ENCODE results near the gene ZNF511.
"Not testable (repeated sequence)": the region's sequence is repeated elsewhere in the genome, so short reads cannot be mapped to it uniquely, and the experiment has no call there.

The ZNF511 gene

GRCh38 chr10:133308421-133309099 is at the start of gene ZNF511, which contains the start of gene TUBGCP2:
Gene ZNF511, plus strand, starts transcription at chr10:133308914. Its CDS starts 30 bp downstream, at chr10:133308944.
Gene TUBGCP2, minus strand, starts transcription at chr10:133308872. Its CDS starts 5,931 bp downstream, at chr10:133302941.
- Histone ChIP-seq H3K9me3 (no peaks in the 10 kb centered on the region), H3K4me1 (no peaks in the 10 kb centered on the region), H3K36me3 (replicated peaks) (no peaks in the 10 kb centered on the region; the same call in 1 of the 2 replicates), H3K27me3 (ENCODE audit: low read depth) (no peaks in the 10 kb centered on the region), H3K4me3 (peak within 1 kb of the TSS; percentile 71)
- in situ Hi-C loops (cut with MboI; ENCODE audit: low sequenced_read_pairs), result no loop called here
- DNase-seq (ENCODE audit: low spot score in 2 of 2), result peak; percentile 65 to 86

GRCh38 chr10:133259602-133259989 is 49.1 kb upstream of the ZNF511 start:
- no peak overlapping the region for H3K4me3 ChIP-seq
- H3K27me3 ChIP-seq (ENCODE audit: low read depth), result no peaks in the 10 kb centered on the region
- in situ Hi-C loops (cut with MboI; ENCODE audit: low sequenced_read_pairs), result no loop called here
- H3K36me3 ChIP-seq (replicated peaks), result no peaks in the 10 kb centered on the region
- DNase-seq (ENCODE audit: low spot score in 2 of 2), result no peak
- H3K9me3 ChIP-seq, result no peaks in the 10 kb centered on the region
- H3K4me1 ChIP-seq, result peaks cover 15% of the 10 kb centered on the region

GRCh38 chr10:133260895-133261725 is 47.6 kb upstream of the ZNF511 start:
- H3K27me3 ChIP-seq (ENCODE audit: low read depth), result no peaks in the 10 kb centered on the region
- H3K9me3 ChIP-seq, result no peaks in the 10 kb centered on the region
- H3K4me1 ChIP-seq, result peaks cover 15% of the 10 kb centered on the region
- DNase-seq (ENCODE audit: low spot score in 2 of 2), result peak; percentile 12 to 63
- peak overlapping the region; percentile 43 for H3K4me3 ChIP-seq
- in situ Hi-C loops (cut with MboI; ENCODE audit: low sequenced_read_pairs), result no loop called here
- no peaks in the 10 kb centered on the region for H3K36me3 ChIP-seq (replicated peaks)

GRCh38 chr10:133261726-133262325 is 46.9 kb upstream of the ZNF511 start:
- peaks cover 15% of the 10 kb centered on the region for H3K4me1 ChIP-seq
- DNase-seq (ENCODE audit: low spot score in 2 of 2), result peak; percentile 48 to 91
- no peaks in the 10 kb centered on the region for H3K36me3 ChIP-seq (replicated peaks)
- in situ Hi-C loops (cut with MboI; ENCODE audit: low sequenced_read_pairs), result no loop called here
- no peaks in the 10 kb centered on the region for H3K27me3 ChIP-seq (ENCODE audit: low read depth)
- no peaks in the 10 kb centered on the region for H3K9me3 ChIP-seq
- peak overlapping the region; percentile 43 for H3K4me3 ChIP-seq

- Histone ChIP-seq H3K4me3 (no peak overlapping the region), H3K27me3 (ENCODE audit: low read depth) (no peaks in the 10 kb centered on the region), H3K36me3 (replicated peaks) (no peaks in the 10 kb centered on the region), H3K9me3 (no peaks in the 10 kb centered on the region), H3K4me1 (peaks cover 8% of the 10 kb centered on the region)
- no peak for DNase-seq (ENCODE audit: low spot score in 2 of 2)
- in situ Hi-C loops (cut with MboI; ENCODE audit: low sequenced_read_pairs), result no loop called here
Observed at GRCh38 chr10:133262696-133263095, 46.0 kb upstream of the ZNF511 start.

GRCh38 chr10:133263674-133264073 is 45.0 kb upstream of the ZNF511 start:
- DNase-seq (ENCODE audit: low spot score in 2 of 2), result no peak
- no peak overlapping the region for H3K4me3 ChIP-seq
- no peaks in the 10 kb centered on the region for H3K27me3 ChIP-seq (ENCODE audit: low read depth)
- peaks cover 4% of the 10 kb centered on the region for H3K4me1 ChIP-seq
- H3K36me3 ChIP-seq (replicated peaks), result no peaks in the 10 kb centered on the region
- H3K9me3 ChIP-seq, result no peaks in the 10 kb centered on the region
- in situ Hi-C loops (cut with MboI; ENCODE audit: low sequenced_read_pairs), result no loop called here

GRCh38 chr10:133264461-133264860 is 44.3 kb upstream of the ZNF511 start:
- in situ Hi-C loops (cut with MboI; ENCODE audit: low sequenced_read_pairs), result no loop called here
- H3K36me3 ChIP-seq (replicated peaks), result no peaks in the 10 kb centered on the region
- no peak overlapping the region for H3K4me3 ChIP-seq
- no peaks in the 10 kb centered on the region for H3K9me3 ChIP-seq
- no peaks in the 10 kb centered on the region for H3K27me3 ChIP-seq (ENCODE audit: low read depth)
- H3K4me1 ChIP-seq, result peaks cover 4% of the 10 kb centered on the region
- DNase-seq (ENCODE audit: low spot score in 2 of 2), result no peak

GRCh38 chr10:133265052-133265451 is 43.7 kb upstream of the ZNF511 start:
- H3K4me3 ChIP-seq; H3K36me3 ChIP-seq (replicated peaks); DNase-seq (ENCODE audit: low spot score in 2 of 2); H3K27me3 ChIP-seq (ENCODE audit: low read depth); H3K9me3 ChIP-seq; in situ Hi-C loops (cut with MboI; ENCODE audit: low sequenced_read_pairs); H3K4me1 ChIP-seq: not testable (repeated sequence)

- DNase-seq (ENCODE audit: low spot score in 2 of 2), result no peak
- Histone ChIP-seq H3K4me1 (peaks cover 4% of the 10 kb centered on the region), H3K36me3 (replicated peaks) (no peaks in the 10 kb centered on the region), H3K27me3 (ENCODE audit: low read depth) (no peaks in the 10 kb centered on the region), H3K9me3 (no peaks in the 10 kb centered on the region), H3K4me3 (no peak overlapping the region)
- in situ Hi-C loops (cut with MboI; ENCODE audit: low sequenced_read_pairs), result no loop called here
Observed at GRCh38 chr10:133266056-133266795, 42.5 kb upstream of the ZNF511 start.

- Histone ChIP-seq H3K9me3 (no peaks in the 10 kb centered on the region), H3K4me3 (no peak overlapping the region), H3K36me3 (replicated peaks) (no peaks in the 10 kb centered on the region), H3K4me1 (peaks cover 1% of the 10 kb centered on the region), H3K27me3 (ENCODE audit: low read depth) (no peaks in the 10 kb centered on the region)
- no peak for DNase-seq (ENCODE audit: low spot score in 2 of 2)
- in situ Hi-C loops (cut with MboI; ENCODE audit: low sequenced_read_pairs), result no loop called here
Observed at GRCh38 chr10:133267293-133267692, 41.4 kb upstream of the ZNF511 start.

- no peaks in the 10 kb centered on the region for H3K4me1 ChIP-seq
- no peak overlapping the region for H3K4me3 ChIP-seq
- DNase-seq (ENCODE audit: low spot score in 2 of 2), result no peak
- no peaks in the 10 kb centered on the region for H3K27me3 ChIP-seq (ENCODE audit: low read depth)
- H3K36me3 ChIP-seq (replicated peaks), result no peaks in the 10 kb centered on the region
- no peaks in the 10 kb centered on the region for H3K9me3 ChIP-seq
- in situ Hi-C loops (cut with MboI; ENCODE audit: low sequenced_read_pairs), result no loop called here
Observed at GRCh38 chr10:133267829-133268228, 40.9 kb upstream of the ZNF511 start.

GRCh38 chr10:133268532-133268931 is 40.2 kb upstream of the ZNF511 start:
- H3K9me3 ChIP-seq, result no peaks in the 10 kb centered on the region
- no peak for DNase-seq (ENCODE audit: low spot score in 2 of 2)
- H3K27me3 ChIP-seq (ENCODE audit: low read depth), result no peaks in the 10 kb centered on the region
- no peaks in the 10 kb centered on the region for H3K4me1 ChIP-seq
- in situ Hi-C loops (cut with MboI; ENCODE audit: low sequenced_read_pairs), result no loop called here
- no peak overlapping the region for H3K4me3 ChIP-seq
- H3K36me3 ChIP-seq (replicated peaks), result no peaks in the 10 kb centered on the region

GRCh38 chr10:133269367-133269766 is 39.3 kb upstream of the ZNF511 start:
- H3K27me3 ChIP-seq (ENCODE audit: low read depth), result no peaks in the 10 kb centered on the region
- H3K36me3 ChIP-seq (replicated peaks), result no peaks in the 10 kb centered on the region
- in situ Hi-C loops (cut with MboI; ENCODE audit: low sequenced_read_pairs), result no loop called here
- H3K4me3 ChIP-seq, result no peak overlapping the region
- no peaks in the 10 kb centered on the region for H3K4me1 ChIP-seq
- no peaks in the 10 kb centered on the region for H3K9me3 ChIP-seq
- no peak for DNase-seq (ENCODE audit: low spot score in 2 of 2)
